ENCODE data around the gene PDZD2. TPM values are rescaled to one million over a fixed set of nuclear protein-coding genes. Genes with fewer than 3 reads are reported as not detected.

The PDZD2 gene
- total RNA-seq, 1 donor from 2014 or later = 0.38 TPM

- no peak for ATAC-seq (ENCODE audit: low read depth)
- ChIA-PET CTCF (no interaction called here), POLR2A (no interaction called here)
- no peak overlapping the region for H3K4me3 Mint-ChIP-seq
- H3K4me1 Mint-ChIP-seq = no peaks in the 10 kb centered on the region
- H3K9me3 Mint-ChIP-seq = peaks cover 4% of the 10 kb centered on the region
- no peaks in the 10 kb centered on the region for H3K36me3 Mint-ChIP-seq (ENCODE audit: low read depth)
- TF ChIP-seq CTCF (IDR thresholded peaks at IDR 0.05) = no peak
- intact Hi-C loops (cut with micrococcal nuclease) = no loop called here
- no peak for DNase-seq
- no peaks in the 10 kb centered on the region for H3K27me3 Mint-ChIP-seq
- no peak overlapping the region for H3K27ac Mint-ChIP-seq
Measured at GRCh38 chr5:31986101-31986500, 347.2 kb downstream of the PDZD2 start.

- POLR2A ChIA-PET = no interaction called here
- no peak for TF ChIP-seq CTCF (IDR thresholded peaks at IDR 0.05)
- no peaks in the 10 kb centered on the region for H3K36me3 Mint-ChIP-seq (ENCODE audit: low read depth)
- DNase-seq (no peak), ATAC-seq (ENCODE audit: low read depth) (no peak)
- no peaks in the 10 kb centered on the region for H3K4me1 Mint-ChIP-seq
- peaks cover 4% of the 10 kb centered on the region for H3K9me3 Mint-ChIP-seq
- no peaks in the 10 kb centered on the region for H3K27me3 Mint-ChIP-seq
- CTCF ChIA-PET = no interaction called here
- intact Hi-C loops (cut with micrococcal nuclease) = no loop called here
- no peak overlapping the region for H3K27ac Mint-ChIP-seq
- no peak overlapping the region for H3K4me3 Mint-ChIP-seq
Measured at GRCh38 chr5:31987985-31988710, 349.2 kb downstream of the PDZD2 start.

GRCh38 chr5:31990081-31990650 is 351.2 kb downstream of the PDZD2 start:
- Mint-ChIP-seq H3K36me3 (ENCODE audit: low read depth) (no peaks in the 10 kb centered on the region), H3K27me3 (no peaks in the 10 kb centered on the region), H3K4me3 (no peak overlapping the region), H3K27ac (no peak overlapping the region), H3K9me3 (peaks cover 4% of the 10 kb centered on the region), H3K4me1 (no peaks in the 10 kb centered on the region)
- no peak for TF ChIP-seq CTCF (IDR thresholded peaks at IDR 0.05)
- DNase-seq (no peak), ATAC-seq (ENCODE audit: low read depth) (no peak)
- ChIA-PET POLR2A (no interaction called here), CTCF (no interaction called here)
- intact Hi-C loops (cut with micrococcal nuclease) = no loop called here

GRCh38 chr5:31990701-31991110 is 351.8 kb downstream of the PDZD2 start:
- CTCF ChIA-PET = no interaction called here
- Mint-ChIP-seq H3K4me1 (no peaks in the 10 kb centered on the region), H3K4me3 (no peak overlapping the region), H3K27ac (no peak overlapping the region), H3K27me3 (no peaks in the 10 kb centered on the region), H3K9me3 (peaks cover 4% of the 10 kb centered on the region), H3K36me3 (ENCODE audit: low read depth) (no peaks in the 10 kb centered on the region)
- DNase-seq (no peak), ATAC-seq (ENCODE audit: low read depth) (no peak)
- intact Hi-C loops (cut with micrococcal nuclease) = no loop called here
- POLR2A ChIA-PET = no interaction called here
- TF ChIP-seq CTCF (IDR thresholded peaks at IDR 0.05) = no peak

GRCh38 chr5:31992377-31992776 is 353.4 kb downstream of the PDZD2 start:
- ChIA-PET POLR2A (no interaction called here), CTCF (no interaction called here)
- Mint-ChIP-seq H3K36me3 (ENCODE audit: low read depth) (no peaks in the 10 kb centered on the region), H3K9me3 (peaks cover 4% of the 10 kb centered on the region), H3K4me1 (no peaks in the 10 kb centered on the region), H3K27me3 (no peaks in the 10 kb centered on the region), H3K27ac (no peak overlapping the region), H3K4me3 (no peak overlapping the region)
- no peak for TF ChIP-seq CTCF (IDR thresholded peaks at IDR 0.05)
- ATAC-seq (ENCODE audit: low read depth) (no peak), DNase-seq (no peak)
- intact Hi-C loops (cut with micrococcal nuclease) = no loop called here

Data from activated B cell treated with CpG ODN at 0.5 μM for 24 hours (primary cell).